Activated naive CD4-positive, alpha-beta T cell treated with anti-CD3 and anti-CD28 coated beads, Interleukin-2, amount 50 U/mL, for 16 hours (primary cell): ENCODE data around the gene COBL.

Experiments
- DNase-seq: peaks from one replicate; pipeline ENCODE4 v3.0.0-alpha.2; 2020

Gene COBL

GRCh38 chr7:51246258-51247245 is 70.1 kb downstream of the COBL start:
- no peak for DNase-seq

DNA sequence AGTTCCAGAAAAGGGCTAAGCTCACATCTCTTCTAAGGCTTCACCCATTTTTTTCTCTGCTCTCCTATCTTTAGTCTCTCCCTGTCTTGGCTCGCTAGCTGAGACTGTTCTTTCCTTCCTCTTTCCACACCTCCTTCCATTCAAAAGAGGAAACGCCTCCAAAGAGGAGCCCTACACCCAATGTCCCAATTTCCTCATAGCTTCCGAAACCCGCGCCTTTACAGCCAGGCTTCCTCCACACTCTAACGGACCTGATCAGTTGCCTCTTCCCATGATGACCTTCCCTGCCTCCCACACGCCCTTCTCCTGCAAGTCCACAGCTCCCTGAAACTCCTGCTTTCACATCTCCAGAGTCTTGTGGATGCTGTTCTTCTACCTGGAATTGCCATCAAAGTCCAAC is 71.7 kb downstream of the COBL start:
- DNase-seq: no peak

DNA sequence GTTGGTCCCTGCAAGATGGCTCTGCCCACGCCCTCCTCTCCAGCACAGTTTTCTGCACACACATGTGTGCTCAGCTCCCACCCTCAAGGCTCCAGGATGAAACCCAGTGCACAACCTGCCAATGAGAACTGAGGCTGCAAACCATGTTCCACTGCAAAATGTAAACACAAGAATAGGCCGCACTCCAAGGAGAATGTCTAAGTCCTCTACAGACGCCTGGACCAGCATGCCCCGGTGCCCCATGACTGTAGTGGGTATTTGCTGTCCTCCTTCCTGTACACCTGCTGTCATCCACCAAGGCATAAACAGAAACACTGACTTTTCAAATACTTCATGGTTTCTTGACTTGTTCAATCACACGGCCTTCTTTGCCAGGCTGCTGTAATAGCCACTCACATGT is 72.6 kb downstream of the COBL start:
- DNase-seq: no peak

- no peak for DNase-seq
These were observed 73.0 kb downstream of the COBL start for GRCh38 chr7:51243631-51244030.

DNA sequence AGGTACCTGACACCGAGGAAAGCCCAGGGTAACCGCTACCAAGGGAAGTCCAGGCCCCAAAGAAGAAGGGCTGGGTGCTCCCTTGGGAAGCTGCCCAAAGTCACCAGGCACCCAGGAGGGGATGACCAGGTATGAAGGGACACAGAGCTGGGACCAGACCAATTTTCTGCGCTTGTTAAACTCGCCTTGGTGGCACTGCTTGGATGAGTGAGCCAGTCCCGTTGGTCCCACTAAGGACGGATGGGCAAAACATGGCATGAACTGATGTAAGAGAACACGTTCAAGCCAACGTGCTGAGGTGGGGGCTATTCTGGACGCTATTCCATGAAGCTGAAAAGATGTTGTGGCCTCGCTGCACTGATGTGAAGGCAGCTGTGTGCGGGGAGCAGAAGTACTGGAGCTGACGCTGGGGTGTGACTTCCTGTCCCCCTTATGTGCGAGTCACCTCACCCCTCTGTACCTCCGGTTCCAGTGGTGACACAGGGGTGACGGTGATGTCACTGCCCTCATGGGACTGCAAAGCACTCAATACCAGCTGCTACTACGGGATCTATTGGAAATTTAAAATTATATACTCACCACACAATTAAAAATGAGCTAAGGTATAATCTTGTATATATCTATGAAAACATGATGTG is 73.6 kb downstream of the COBL start:
- DNase-seq: no peak

DNA sequence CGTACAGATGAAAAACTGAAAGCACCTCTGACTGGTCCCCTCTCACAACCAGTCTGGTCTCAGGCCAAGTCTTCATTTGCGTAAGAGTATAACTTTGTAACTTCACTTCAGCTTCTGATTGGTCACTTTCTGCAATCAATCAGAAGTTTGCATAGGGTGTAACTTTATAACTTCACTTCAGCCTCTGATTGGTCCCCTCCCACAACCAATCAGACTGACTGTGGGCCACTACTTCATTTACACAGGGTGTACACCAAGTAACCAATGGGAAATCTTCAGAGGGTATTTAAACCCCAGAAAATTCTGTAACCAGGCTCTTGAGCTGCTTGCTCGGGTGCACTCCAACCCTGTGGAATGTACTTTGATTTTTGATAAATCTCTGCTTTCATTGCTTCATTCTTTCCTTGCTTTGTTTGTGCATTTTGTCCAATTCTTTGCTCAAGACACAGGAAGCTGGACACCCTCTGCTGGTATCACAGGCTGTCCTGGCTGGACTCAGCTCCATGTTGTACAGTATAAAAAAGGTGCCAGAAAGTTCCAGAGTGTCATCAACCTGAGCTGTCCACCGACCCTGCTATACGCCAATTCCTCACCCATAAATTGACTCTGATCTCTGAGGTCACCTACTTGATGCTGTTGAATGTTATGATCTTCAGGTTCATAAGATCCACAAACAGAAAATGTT is 74.5 kb downstream of the COBL start:
- no peak for DNase-seq

DNA sequence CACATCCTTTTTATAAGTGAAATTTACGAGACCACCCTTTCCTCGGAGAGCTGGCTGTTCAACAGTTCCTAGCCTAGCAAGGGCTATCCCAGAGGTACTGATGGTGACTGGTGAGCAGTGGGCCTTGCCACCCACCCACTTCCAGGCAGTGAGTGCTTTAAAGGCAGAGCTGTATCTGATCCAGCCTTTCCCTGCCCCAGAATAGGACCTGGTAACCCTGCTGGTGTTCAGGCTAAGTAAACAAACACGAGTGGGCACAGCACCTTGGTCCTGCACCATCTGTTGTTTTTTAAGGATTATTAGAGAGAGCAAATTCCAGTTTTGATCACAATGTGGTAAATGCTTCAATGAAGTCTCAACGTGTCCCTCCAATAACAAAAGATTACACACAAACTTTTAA is 75.7 kb downstream of the COBL start:
- no peak for DNase-seq

- no peak for DNase-seq
These were observed 76.9 kb downstream of the COBL start for GRCh38 chr7:51239691-51240090.

GRCh38 chr7:51238981-51239495 is 77.6 kb downstream of the COBL start:
- no peak for DNase-seq

DNA sequence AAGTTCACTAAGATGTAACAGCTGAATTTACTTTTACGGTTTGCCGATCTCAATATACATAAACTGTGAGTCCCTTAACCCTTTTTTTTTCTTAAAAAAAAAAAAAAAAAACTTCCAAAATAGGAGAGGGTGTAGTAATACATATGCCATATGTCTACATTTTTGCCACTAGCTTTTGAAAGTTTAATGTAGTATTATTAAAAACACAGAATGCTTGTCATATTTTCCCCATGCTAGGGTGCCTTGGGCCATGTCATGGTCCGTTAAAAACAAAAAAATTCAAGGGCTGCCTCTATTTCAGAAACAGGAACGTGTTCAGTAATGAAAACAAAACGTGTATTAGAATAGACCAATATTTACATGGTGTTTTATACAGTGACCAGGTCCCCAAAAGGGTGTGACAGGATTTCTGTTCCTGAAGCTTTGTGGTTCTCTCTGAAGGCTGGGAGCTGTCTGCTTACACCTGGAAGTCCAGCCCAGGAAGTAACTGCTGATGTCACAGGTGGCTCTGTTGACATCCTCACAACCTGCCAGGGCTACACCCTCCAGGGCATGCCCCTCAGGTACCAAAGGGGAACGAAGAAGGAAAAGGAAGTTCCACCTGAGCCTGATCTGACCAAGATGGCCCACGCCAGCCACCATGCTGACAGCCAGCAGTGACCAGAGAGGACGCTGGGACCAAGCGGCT is 79.0 kb downstream of the COBL start:
- no peak for DNase-seq

DNA sequence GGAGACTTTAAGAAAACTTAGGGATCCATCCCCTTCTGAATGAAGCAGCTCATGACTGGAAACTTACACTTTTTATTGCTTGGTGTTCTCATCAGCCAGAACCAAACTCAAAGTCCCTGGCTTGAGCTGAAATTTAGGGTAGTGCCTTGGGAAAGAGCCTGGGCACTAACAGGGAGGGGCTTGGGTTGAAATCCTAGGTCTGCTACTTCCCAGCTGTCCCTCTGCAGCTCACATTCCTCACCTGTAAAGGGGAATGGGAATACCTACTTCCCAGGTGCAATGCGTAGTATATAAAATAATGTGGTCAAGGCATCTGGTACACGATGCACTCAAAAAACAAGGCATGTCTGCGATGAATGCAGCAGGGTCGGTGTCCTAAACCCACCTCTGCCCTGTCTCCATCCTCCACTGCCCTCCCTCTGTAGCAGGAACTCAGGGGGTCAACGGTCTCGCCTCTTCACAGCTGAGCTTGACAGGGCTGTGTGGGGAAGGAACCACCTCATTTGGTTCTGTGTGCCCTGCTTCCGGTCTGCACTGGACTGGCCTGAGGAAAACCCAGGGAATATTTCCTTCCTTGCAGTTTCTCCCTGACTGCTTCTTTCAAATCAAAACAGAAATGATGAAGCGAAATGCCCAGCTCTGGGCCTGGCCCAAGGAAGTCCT is 80.0 kb downstream of the COBL start:
- no peak for DNase-seq

- DNase-seq: no peak
These were observed 80.9 kb downstream of the COBL start for GRCh38 chr7:51235593-51236313.

GRCh38 chr7:51234609-51235308 is 81.8 kb downstream of the COBL start:
- DNase-seq: no peak

DNA sequence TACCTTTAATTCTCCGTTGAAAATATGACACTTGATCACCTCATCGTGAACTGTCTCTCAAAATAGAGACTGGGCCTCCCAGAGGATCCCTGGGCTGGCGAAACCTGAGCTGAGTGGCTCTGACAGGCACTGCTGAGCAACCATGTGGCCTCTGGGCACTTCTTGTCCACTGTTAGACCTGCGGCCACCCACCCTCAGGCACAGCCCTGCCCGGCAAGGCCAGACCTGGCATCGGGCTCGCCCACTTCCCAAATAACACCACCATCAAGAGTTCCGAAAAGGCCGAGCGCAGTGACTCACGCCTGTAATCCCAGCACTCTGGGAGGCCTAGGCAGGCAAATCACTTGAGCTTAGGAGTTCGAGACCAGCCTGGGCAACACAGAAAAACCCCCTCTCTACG is 82.5 kb downstream of the COBL start:
- DNase-seq: no peak

- no peak for DNase-seq
These were observed 83.2 kb downstream of the COBL start for GRCh38 chr7:51233374-51233773.

DNA sequence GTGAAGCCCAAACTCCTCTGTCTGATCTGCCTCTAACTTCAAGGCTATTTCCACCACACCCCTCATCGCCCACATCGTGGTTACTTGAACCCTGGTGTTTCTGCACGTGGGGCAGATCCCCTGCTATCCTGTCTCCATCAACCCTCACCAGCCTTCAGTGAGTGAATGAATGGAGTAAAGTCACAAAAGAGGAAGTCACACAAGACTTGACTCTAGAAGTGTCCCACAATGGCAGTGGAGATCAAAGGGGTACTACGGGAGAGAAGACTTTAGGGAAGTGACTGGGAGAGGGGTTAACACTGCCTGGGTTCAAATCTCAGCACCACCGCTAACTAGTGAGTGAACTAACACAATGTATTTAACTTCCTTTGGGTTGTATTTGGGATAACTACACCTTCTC is 85.9 kb downstream of the COBL start:
- no peak for DNase-seq

DNA sequence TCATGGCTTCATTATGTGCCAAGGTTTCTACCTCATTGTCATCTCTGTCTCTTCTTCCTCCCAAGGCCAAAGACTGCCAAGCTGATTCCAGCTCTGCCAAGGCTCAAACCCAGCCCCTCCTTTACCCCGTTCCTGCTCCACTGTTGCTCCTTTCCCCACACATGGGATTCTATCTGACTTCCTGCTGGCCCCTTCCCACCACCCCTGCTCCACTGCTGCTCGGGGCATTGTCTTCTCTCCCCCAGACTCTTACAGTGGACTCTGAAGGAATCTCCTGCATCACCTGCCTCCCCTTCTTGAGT is 86.3 kb downstream of the COBL start:
- DNase-seq: no peak

- no peak for DNase-seq
These were observed 86.8 kb downstream of the COBL start for GRCh38 chr7:51229620-51230323.

GRCh38 chr7:51229106-51229537 is 87.5 kb downstream of the COBL start:
- DNase-seq: no peak

GRCh38 chr7:51228386-51228958 is 88.1 kb downstream of the COBL start:
- DNase-seq: no peak
